ENCODE measurements around the gene SEC14L2.

GRCh38 chr22:30455075-30455840 is 58.4 kb downstream of the SEC14L2 start:
- no peak for TF ChIP-seq POLR2AphosphoS5 (IDR thresholded peaks at IDR 0.05; ENCODE audit: low read depth, low read length)
- TF ChIP-seq POLR2A (IDR thresholded peaks at IDR 0.05; ENCODE audit: low read depth, low read length), result no peak
- no peak for TF ChIP-seq POU2F2 (IDR thresholded peaks at IDR 0.05; ENCODE audit: low read depth, low read length)
- no peak for TF ChIP-seq PAX5 (IDR thresholded peaks at IDR 0.05; ENCODE audit: insufficient read depth, low read length, severe bottlenecking)
- TF ChIP-seq SPI1 (IDR thresholded peaks at IDR 0.05; ENCODE audit: low read depth, low read length), result no peak
- no peak for TF ChIP-seq TAF1 (IDR thresholded peaks at IDR 0.05; ENCODE audit: low read depth, low read length)

Data from GM12891 (cell line).